ENCODE results near the gene MUC6.

DNA sequence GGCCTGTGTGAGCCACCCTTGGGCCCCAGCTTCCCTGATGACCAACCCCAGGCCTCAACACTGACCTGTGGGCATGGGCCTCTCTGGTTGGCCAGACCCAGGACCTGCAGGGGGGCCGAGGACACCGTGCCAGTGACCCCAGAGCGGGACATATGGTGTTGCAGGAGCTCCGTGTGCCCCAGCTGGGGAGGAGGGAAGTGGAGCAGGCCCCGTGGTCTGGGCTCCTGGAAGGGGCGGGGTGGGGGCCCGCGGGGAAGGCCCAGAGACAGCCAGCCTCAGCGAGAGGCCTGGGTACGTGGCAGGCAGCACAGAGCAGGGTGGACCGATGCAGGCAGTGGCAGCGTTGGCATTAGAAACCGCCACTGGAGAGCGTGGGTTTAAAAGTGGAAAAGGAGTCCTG lies 22.2 kb downstream of the MUC6 start:
- TF ChIP-seq EZH2 (optimal IDR thresholded peaks at IDR 0.05; ENCODE audit: low read depth, low read length): no peak
- TF ChIP-seq CTCF (IDR thresholded peaks at IDR 0.05; ENCODE audit: low read length): no peak
- no peak for TF ChIP-seq EZH2phosphoT487 (IDR thresholded peaks at IDR 0.05; ENCODE audit: low read length)
